Common myeloid progenitor, CD34-positive (primary cell): Measurements from ENCODE around the gene DDIT3.

Experiments used
- CTCF ChIA-PET: fragments of 350-600 bp; sonication (Branson Sonifier 250); formaldehyde crosslinking; loops from one replicate; lab custom pipeline; 2021; ENCODE audit warnings: antibody characterized with exemption; lab: Charles Lee
- POLR2A ChIA-PET: fragments of 350-600 bp; sonication (Branson Sonifier 250); formaldehyde crosslinking; loops from one replicate; lab custom pipeline; 2021; ENCODE audit warnings: antibody characterized with exemption; lab: Charles Lee
- DNase-seq, 3 donors: peaks; one replicate each; pipeline versions ENCODE4 v3.0.0 to v3.0.0-alpha.2; 2013
- H3K27ac ChIP-seq, 2 experiments: 1 replicate in 1 of 2; 2 replicates in 1 of 2; pipeline ENCODE4 v1.7.0; 2013; ENCODE audit warnings: inconsistent platforms in 2 of 2, low read length in 2 of 2, mild to moderate bottlenecking in 2 of 2, low read depth in 1 of 2, moderate library complexity in 1 of 2; ENCODE audit not compliant: severe bottlenecking in 2 of 2, insufficient read depth in 1 of 2, poor library complexity in 1 of 2
- H3K27me3 ChIP-seq, 5 experiments: replicated peaks in 2 of 5; 1 replicate in 3 of 5; 2 replicates in 2 of 5; pipeline versions ENCODE4 v1.6.1 to v1.7.0; 2013; ENCODE audit warnings: low read length in 4 of 5, mild to moderate bottlenecking in 2 of 5, moderate library complexity in 2 of 5, inconsistent platforms in 1 of 5; ENCODE audit not compliant: insufficient read depth in 5 of 5, control insufficient read depth in 4 of 5
- H3K36me3 ChIP-seq, 4 experiments: 1 replicate in 2 of 4; 2 replicates in 2 of 4; pipeline versions ENCODE4 v1.6.1 to v1.7.0; 2013; ENCODE audit warnings: low read length in 3 of 4, control low read depth in 1 of 4, mild to moderate bottlenecking in 1 of 4; ENCODE audit not compliant: control insufficient read depth in 4 of 4, insufficient read depth in 4 of 4
- H3K4me1 ChIP-seq, 4 experiments: 1 replicate in 3 of 4; 2 replicates in 1 of 4; pipeline versions ENCODE4 v1.6.1 to v1.7.1; 2013; ENCODE audit warnings: low read length in 3 of 4, mild to moderate bottlenecking in 3 of 4, control low read depth in 1 of 4, inconsistent platforms in 1 of 4, moderate library complexity in 1 of 4; ENCODE audit not compliant: control insufficient read depth in 4 of 4, insufficient read depth in 4 of 4; ENCODE audit errors: control extremely low read depth in 1 of 4
- H3K4me3 ChIP-seq, 7 experiments: 1 replicate in 4 of 7; 2 replicates in 3 of 7; pipeline versions ENCODE4 v1.5.1 to v1.7.0; 2013; ENCODE audit warnings: mild to moderate bottlenecking in 7 of 7, low read length in 6 of 7, moderate library complexity in 6 of 7, inconsistent platforms in 2 of 7, low read depth in 2 of 7, control low read depth in 1 of 7; ENCODE audit not compliant: insufficient read depth in 4 of 7, control insufficient read depth in 1 of 7; ENCODE audit errors: extremely low read depth in 1 of 7
- H3K9me3 ChIP-seq, 5 experiments: 1 replicate in 4 of 5; 2 replicates in 1 of 5; pipeline versions ENCODE4 v1.6.1 to v1.7.1; 2013; ENCODE audit warnings: low read length in 4 of 5, mild to moderate bottlenecking in 2 of 5, inconsistent platforms in 1 of 5, low read depth in 1 of 5, moderate library complexity in 1 of 5; ENCODE audit not compliant: control insufficient read depth in 4 of 5, insufficient read depth in 2 of 5; ENCODE audit errors: control extremely low read depth in 1 of 5
- WGBS: methylation state at CpG from one replicate; pipeline ENCODE4 v1.1.5; 2013; ENCODE audit not compliant: insufficient coverage; 5-methylcytosine and 5-hydroxymethylcytosine counted together

The DDIT3 gene

DNA sequence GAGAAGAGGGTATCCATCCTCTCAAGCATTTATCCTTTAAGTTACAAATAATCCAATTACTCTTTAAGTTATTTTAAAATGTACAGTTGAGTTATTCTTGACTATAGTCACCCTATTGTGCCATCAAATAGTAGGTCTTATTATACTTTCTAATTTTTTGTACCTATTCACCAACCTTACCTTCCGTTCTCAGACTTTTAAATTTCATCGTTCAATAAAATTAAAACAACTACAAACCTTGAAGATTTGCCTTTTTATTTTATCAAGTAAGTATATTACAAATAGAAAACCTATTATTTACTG, 27.6 kb upstream of the DDIT3 start:
- H3K4me1 ChIP-seq: peaks cover 0 to 37% (median 22%) of the 10 kb centered on the region in 4 experiments
- peaks cover 0 to 21% (median 2%) of the 10 kb centered on the region in 5 experiments for H3K27me3 ChIP-seq
- WGBS: no CpG with 5 or more reads among the region's 2 CpGs
- no peak overlapping the region for H3K4me3 ChIP-seq
- H3K27ac ChIP-seq: no peak overlapping the region
- ChIA-PET CTCF (no interaction called here), POLR2A (no interaction called here)
- no peaks in the 10 kb centered on the region for H3K9me3 ChIP-seq
- peaks cover 0 to 4% (median 0%) of the 10 kb centered on the region in 4 experiments for H3K36me3 ChIP-seq
- no peak for DNase-seq

- no peak for DNase-seq
- Histone ChIP-seq H3K9me3 (no peaks in the 10 kb centered on the region), H3K4me3 (peak overlapping the region in 6 of 7 experiments; percentile 75 to 92 (median 85)), H3K4me1 (peaks cover 0 to 38% (median 22%) of the 10 kb centered on the region in 4 experiments), H3K36me3 (peaks cover 0 to 4% (median 0%) of the 10 kb centered on the region in 4 experiments), H3K27me3 (peaks cover 0 to 19% (median 2%) of the 10 kb centered on the region in 5 experiments), H3K27ac (peak overlapping the region; percentile 81 to 91)
- CTCF ChIA-PET: interaction anchor here (0.8 to 2.2 kb wide), 6 partner anchors 15 to 32 kb away, joined by 4 to 12 read pairs (median 5); no protein-coding TSS in a partner anchor
- POLR2A ChIA-PET: interaction anchor here (0.5 to 2.7 kb wide), 5 partner anchors 20 to 85 kb away, joined by 3 to 14 read pairs (median 9); partner anchors contain the start of genes DDIT3 and MBD6
- no CpG with 5 or more reads among the region's 9 CpGs for WGBS
Measured at GRCh38 chr12:57547288-57548012, 27.1 kb upstream of the DDIT3 start.

- peak within 1 kb of the TSS; percentile 73 to 92 (median 83) for H3K4me3 ChIP-seq
- ChIA-PET POLR2A (interaction anchor here (0.6 to 2.7 kb wide), 7 partner anchors 9 to 84 kb away, joined by 3 to 14 read pairs (median 6); partner anchors contain the start of genes DDIT3 and MBD6), CTCF (interaction anchor here (0.8 to 2.2 kb wide), 10 partner anchors 8 to 77 kb away, joined by 3 to 12 read pairs (median 4); partner anchors contain the start of gene DDIT3)
- under 1% methylated on average over 37 of the region's 56 CpGs for WGBS
- H3K27ac ChIP-seq: peak within 1 kb of the TSS; percentile 81 to 91
- peak; percentile 97 to 98 (median 98) for DNase-seq
- H3K4me1 ChIP-seq: peaks cover 0 to 38% (median 22%) of the 10 kb centered on the region in 4 experiments
- peaks cover 0 to 14% (median 2%) of the 10 kb centered on the region in 5 experiments for H3K27me3 ChIP-seq
- no peaks in the 10 kb centered on the region for H3K9me3 ChIP-seq
- peaks cover 0 to 6% (median 3%) of the 10 kb centered on the region in 4 experiments for H3K36me3 ChIP-seq
Measured at GRCh38 chr12:57546438-57547287, 26.3 kb upstream of the DDIT3 start, which contains the start of gene DCTN2. TSS of gene DCTN2 (minus strand) at chr12:57547192. CDS start at chr12:57547063, 129 bp downstream.

- Histone ChIP-seq H3K4me1 (peaks cover 0 to 38% (median 22%) of the 10 kb centered on the region in 4 experiments), H3K9me3 (no peaks in the 10 kb centered on the region), H3K4me3 (peak overlapping the region; percentile 73 to 92 (median 83)), H3K36me3 (peaks cover 2 to 13% (median 8%) of the 10 kb centered on the region in 4 experiments), H3K27ac (peak overlapping the region; percentile 81 to 91), H3K27me3 (peaks cover 0 to 14% (median 2%) of the 10 kb centered on the region in 5 experiments)
- peak in 1 of 3 donors; percentile 5 for DNase-seq
- POLR2A ChIA-PET: interaction anchor here (1.0 to 2.7 kb wide), 5 partner anchors 8 to 30 kb away, joined by 3 to 14 read pairs (median 9); partner anchors contain the start of genes DDIT3 and MBD6
- 86% methylated on average over 8 of the region's 15 CpGs for WGBS
- CTCF ChIA-PET: interaction anchor here (0.8 to 2.2 kb wide), 11 partner anchors 8 to 76 kb away, joined by 3 to 12 read pairs (median 4); partner anchors contain the start of gene DDIT3
Measured at GRCh38 chr12:57545809-57546437, 25.6 kb upstream of the DDIT3 start.

GRCh38 chr12:57543581-57543980, 23.3 kb upstream of the DDIT3 start:
- DNase-seq: peak; percentile 44 to 84 (median 76)

DNA sequence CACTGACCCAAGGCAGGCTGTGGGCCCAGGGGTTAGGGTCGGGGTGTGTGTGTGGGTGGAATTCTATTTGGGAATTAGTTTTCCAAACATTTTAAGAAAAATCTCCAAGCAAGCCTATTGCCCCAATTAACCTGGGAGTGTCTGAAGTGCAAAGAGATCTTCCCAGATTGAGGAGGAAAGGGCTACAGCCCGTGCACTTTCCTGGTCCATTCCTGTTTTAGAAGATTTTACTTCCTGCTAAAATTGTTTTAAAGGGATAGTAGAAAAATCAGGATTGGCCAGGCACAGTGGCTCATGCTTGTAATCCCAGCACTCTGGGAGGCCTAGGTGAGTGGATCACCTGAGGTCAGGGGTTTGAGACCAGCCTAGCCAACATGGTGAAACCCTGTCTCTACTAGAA, 21.4 kb upstream of the DDIT3 start:
- 100% methylated on average over 1 of the region's 2 CpGs for WGBS
- Histone ChIP-seq H3K9me3 (no peaks in the 10 kb centered on the region), H3K27me3 (no peaks in the 10 kb centered on the region)

More at GRCh38 chr12:57543581-57543980, 23.3 kb upstream of the DDIT3 start:
- CTCF ChIA-PET: interaction anchor here (0.7 to 3.2 kb wide), 5 partner anchors 9 to 85 kb away, joined by 3 to 11 read pairs (median 3); no protein-coding TSS in a partner anchor
- no peak overlapping the region for H3K4me3 ChIP-seq
- WGBS: 13% methylated on average over 1 of the region's 2 CpGs
- H3K4me1 ChIP-seq: peaks cover 0 to 35% (median 18%) of the 10 kb centered on the region in 4 experiments
- no peaks in the 10 kb centered on the region for H3K9me3 ChIP-seq
- peak overlapping the region in 1 of 2 experiments; percentile 36 for H3K27ac ChIP-seq
- H3K36me3 ChIP-seq: peaks cover 2 to 17% (median 10%) of the 10 kb centered on the region in 4 experiments
- POLR2A ChIA-PET: interaction anchor here (0.6 to 1.3 kb wide), 6 partner anchors 8 to 27 kb away, joined by 3 to 9 read pairs (median 4); partner anchors contain the start of genes DDIT3 and MBD6
- peaks cover 0 to 3% (median 0%) of the 10 kb centered on the region in 5 experiments for H3K27me3 ChIP-seq

More for the DNA sequence above, 21.4 kb upstream of the DDIT3 start:
- DNase-seq: no peak
- CTCF ChIA-PET: interaction anchor here (1.3 to 3.2 kb wide), 4 partner anchors 9 to 66 kb away, joined by 3 to 11 read pairs (median 4); no protein-coding TSS in a partner anchor
- peaks cover 2 to 26% (median 16%) of the 10 kb centered on the region in 4 experiments for H3K36me3 ChIP-seq
- H3K4me3 ChIP-seq: no peak overlapping the region
- peaks cover 0 to 32% (median 18%) of the 10 kb centered on the region in 4 experiments for H3K4me1 ChIP-seq
- H3K27ac ChIP-seq: no peak overlapping the region
- POLR2A ChIA-PET: no interaction called here
